ENCODE results near the gene RPL27. TPM values are rescaled to one million over a fixed set of nuclear protein-coding genes. Genes with fewer than 3 reads are reported as not detected.

RPL27 gene
- total and polyA plus RNA-seq, 2 of the 13 experiments (the other 11 are each of a cell fraction or from before 2014, with no cell fraction given) = 1,585 to 5,840 TPM

GRCh38 chr17:42982266-42982665 lies 16.0 kb upstream of the RPL27 start (continued):
- TF ChIP-seq ZNF597 (CRISPR knock-in tag; IDR thresholded peaks at IDR 0.05) (no peak), PREB (CRISPR knock-in tag; IDR thresholded peaks at IDR 0.05) (no peak), GZF1 (CRISPR knock-in tag; IDR thresholded peaks at IDR 0.05) (no peak), ZNF703 (CRISPR knock-in tag; IDR thresholded peaks at IDR 0.05; ENCODE audit: borderline replicate concordance) (no peak), NFIB (CRISPR knock-in tag; IDR thresholded peaks at IDR 0.05; ENCODE audit: borderline replicate concordance) (no peak), CC2D1A (CRISPR knock-in tag; IDR thresholded peaks at IDR 0.05) (no peak), ZNF282 (IDR thresholded peaks at IDR 0.05; ENCODE audit: partially characterized antibody) (no peak), SUZ12 (IDR thresholded peaks at IDR 0.05; ENCODE audit: low read depth, low read length) (no peak), CHD2 (IDR thresholded peaks at IDR 0.05; ENCODE audit: low read depth, low read length) (no peak)

GRCh38 chr17:42985225-42985624 lies 13.0 kb upstream of the RPL27 start:
- Histone ChIP-seq H4K20me1 (ENCODE audit: insufficient read depth, low read length) (no peaks in the 10 kb centered on the region), H3K9ac (ENCODE audit: insufficient read depth, low read depth, low read length) (no peak overlapping the region), H2AFZ (ENCODE audit: low read length) (no peak overlapping the region), H3K9me3 (ENCODE audit: low read length) (no peaks in the 10 kb centered on the region), H3K4me2 (ENCODE audit: low read depth, low read length) (no peak overlapping the region), H3K4me1 (ENCODE audit: insufficient read depth, low read length) (peaks cover 46% of the 10 kb centered on the region), H3K36me3 (replicated peaks in 1 of 2; ENCODE audit: control insufficient read depth in 1 of 2, insufficient read depth in 2 of 2, low read length in 2 of 2) (peaks cover 16 to 55% of the 10 kb centered on the region in 2 experiments), H3K79me2 (ENCODE audit: insufficient read depth, low read length) (peaks cover 17% of the 10 kb centered on the region), H3K27me3 (ENCODE audit: control insufficient read depth in 1 of 2, insufficient read depth in 2 of 2, low read length in 2 of 2) (peaks cover 0 to 3% of the 10 kb centered on the region in 2 experiments; a peak in 1 of 5 replicates), H3K27ac (ENCODE audit: extremely low read length, insufficient read depth, low read length) (no peak overlapping the region), H3K4me3 (replicated peaks in 1 of 3; ENCODE audit: insufficient read depth in 1 of 3, low read depth in 2 of 3, low read length in 3 of 3) (no peak overlapping the region)
- 83% methylated on average over 1 of the region's 1 CpG for WGBS (ENCODE audit: low lambda C conversion rate)
- in situ Hi-C loops (cut with HindIII; ENCODE audit: extremely low pct_ligation_motif_present, low pct_unique_long_range_greater_than_20kb) (loop anchor here (10.0 kb wide), 1 partner anchor 140 kb away; the partner anchor contains the start of gene AOC2), intact Hi-C loops (cut with micrococcal nuclease; ENCODE audit: unreplicated experiment) (no loop called here)
- POLR2A ChIA-PET = interaction anchor here (3.9 kb wide), 1 partner anchor 13 kb away, joined by 21 read pairs; the partner anchor contains the start of gene RPL27
- ATAC-seq = no peak
- CTCF ChIA-PET (ENCODE audit: low intra/inter-chr PET ratio, low total read pairs) = no interaction called here
- no peak for FAIRE-seq
- DNase-seq (ENCODE audit: low spot score) = no peak
- BruUV-seq (replicated peaks) = no TSS peak
- TF ChIP-seq ZNF646 (CRISPR knock-in tag; IDR thresholded peaks at IDR 0.05) = no peak
- TF ChIP-seq MXI1 (IDR thresholded peaks at IDR 0.05; ENCODE audit: borderline replicate concordance, low read depth, low read length) = no peak
- no peak for TF ChIP-seq AGO2 (optimal IDR thresholded peaks at IDR 0.05; ENCODE audit: low read depth, low read length)
- no peak for TF ChIP-seq ZNF496 (CRISPR knock-in tag; IDR thresholded peaks at IDR 0.05; ENCODE audit: insufficient replicate concordance)
- TF ChIP-seq NR2F1 (CRISPR knock-in tag; IDR thresholded peaks at IDR 0.05) = no peak
- TF ChIP-seq ZNF33B (CRISPR knock-in tag; IDR thresholded peaks at IDR 0.05) = no peak

All from HepG2 (cell line).